ENCODE data around the gene FYTTD1.

DNA sequence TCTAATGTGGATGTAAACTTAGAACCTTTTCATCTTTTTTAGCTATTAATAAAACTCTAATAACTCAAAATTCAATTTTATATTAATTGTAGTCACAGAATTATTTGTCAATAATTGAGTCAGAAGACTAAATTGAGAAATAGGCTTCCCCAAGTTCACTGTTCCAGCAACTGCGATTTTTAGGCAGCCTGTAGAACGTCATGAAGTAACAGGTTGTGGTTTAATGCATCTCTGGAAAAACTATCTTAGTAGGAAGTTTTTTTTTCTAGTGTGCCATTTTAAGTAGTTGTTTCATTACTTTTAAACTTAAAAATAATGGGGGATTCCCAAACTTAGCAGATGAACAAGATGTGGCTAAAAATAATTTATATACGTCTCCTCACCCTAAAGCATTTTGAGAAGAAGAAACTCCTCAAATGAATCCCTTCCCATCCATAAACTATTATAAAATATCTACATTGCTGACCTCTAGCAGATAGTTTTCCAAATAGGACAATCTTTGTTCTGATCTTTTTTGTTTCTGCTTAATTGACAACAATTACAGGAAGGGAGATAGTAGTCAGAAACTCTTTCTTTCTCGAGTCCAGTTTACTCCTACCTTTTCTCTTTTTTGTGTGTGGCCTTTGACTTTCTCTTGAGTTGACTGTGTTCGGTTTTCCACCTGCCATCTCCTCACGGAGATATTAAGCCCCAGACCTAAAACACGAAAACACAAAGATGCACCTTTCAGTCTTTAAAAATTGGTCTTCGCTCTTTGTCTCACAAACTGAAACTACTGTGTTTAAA lies 84.4 kb downstream of the FYTTD1 start:
- TF ChIP-seq, protein P1, sequence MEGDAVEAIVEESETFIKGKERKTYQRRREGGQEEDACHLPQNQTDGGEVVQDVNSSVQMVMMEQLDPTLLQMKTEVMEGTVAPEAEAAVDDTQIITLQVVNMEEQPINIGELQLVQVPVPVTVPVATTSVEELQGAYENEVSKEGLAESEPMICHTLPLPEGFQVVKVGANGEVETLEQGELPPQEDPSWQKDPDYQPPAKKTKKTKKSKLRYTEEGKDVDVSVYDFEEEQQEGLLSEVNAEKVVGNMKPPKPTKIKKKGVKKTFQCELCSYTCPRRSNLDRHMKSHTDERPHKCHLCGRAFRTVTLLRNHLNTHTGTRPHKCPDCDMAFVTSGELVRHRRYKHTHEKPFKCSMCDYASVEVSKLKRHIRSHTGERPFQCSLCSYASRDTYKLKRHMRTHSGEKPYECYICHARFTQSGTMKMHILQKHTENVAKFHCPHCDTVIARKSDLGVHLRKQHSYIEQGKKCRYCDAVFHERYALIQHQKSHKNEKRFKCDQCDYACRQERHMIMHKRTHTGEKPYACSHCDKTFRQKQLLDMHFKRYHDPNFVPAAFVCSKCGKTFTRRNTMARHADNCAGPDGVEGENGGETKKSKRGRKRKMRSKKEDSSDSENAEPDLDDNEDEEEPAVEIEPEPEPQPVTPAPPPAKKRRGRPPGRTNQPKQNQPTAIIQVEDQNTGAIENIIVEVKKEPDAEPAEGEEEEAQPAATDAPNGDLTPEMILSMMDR (IDR thresholded peaks at IDR 0.05; ENCODE audit: low read depth, low read length): no peak
- TF ChIP-seq, protein P2, sequence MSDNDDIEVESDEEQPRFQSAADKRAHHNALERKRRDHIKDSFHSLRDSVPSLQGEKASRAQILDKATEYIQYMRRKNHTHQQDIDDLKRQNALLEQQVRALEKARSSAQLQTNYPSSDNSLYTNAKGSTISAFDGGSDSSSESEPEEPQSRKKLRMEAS (IDR thresholded peaks at IDR 0.05; ENCODE audit: low read depth, low read length): no peak
